Activated CD4-positive, alpha-beta T cell treated with anti-CD3 and anti-CD28 coated beads for 24 hours (primary cell): ENCODE results near the gene OR51T1.
"Not testable (repeated sequence)": the region's sequence is repeated elsewhere in the genome, so short reads cannot be mapped to it uniquely, and the experiment has no call there.

Experiments used
- DNase-seq, 2 donors: peaks; one replicate each; pipeline ENCODE4 v3.0.0-alpha.2; 2020; ENCODE audit warnings: low read depth in 2 of 2

Gene OR51T1, protein sequence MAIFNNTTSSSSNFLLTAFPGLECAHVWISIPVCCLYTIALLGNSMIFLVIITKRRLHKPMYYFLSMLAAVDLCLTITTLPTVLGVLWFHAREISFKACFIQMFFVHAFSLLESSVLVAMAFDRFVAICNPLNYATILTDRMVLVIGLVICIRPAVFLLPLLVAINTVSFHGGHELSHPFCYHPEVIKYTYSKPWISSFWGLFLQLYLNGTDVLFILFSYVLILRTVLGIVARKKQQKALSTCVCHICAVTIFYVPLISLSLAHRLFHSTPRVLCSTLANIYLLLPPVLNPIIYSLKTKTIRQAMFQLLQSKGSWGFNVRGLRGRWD

DNA sequence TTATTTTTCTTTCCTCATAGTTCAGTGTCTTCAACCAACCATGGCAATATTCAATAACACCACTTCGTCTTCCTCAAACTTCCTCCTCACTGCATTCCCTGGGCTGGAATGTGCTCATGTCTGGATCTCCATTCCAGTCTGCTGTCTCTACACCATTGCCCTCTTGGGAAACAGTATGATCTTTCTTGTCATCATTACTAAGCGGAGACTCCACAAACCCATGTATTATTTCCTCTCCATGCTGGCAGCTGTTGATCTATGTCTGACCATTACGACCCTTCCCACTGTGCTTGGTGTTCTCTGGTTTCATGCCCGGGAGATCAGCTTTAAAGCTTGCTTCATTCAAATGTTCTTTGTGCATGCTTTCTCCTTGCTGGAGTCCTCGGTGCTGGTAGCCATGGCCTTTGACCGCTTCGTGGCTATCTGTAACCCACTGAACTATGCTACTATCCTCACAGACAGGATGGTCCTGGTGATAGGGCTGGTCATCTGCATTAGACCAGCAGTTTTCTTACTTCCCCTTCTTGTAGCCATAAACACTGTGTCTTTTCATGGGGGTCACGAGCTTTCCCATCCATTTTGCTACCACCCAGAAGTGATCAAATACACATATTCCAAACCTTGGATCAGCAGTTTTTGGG, at the start of gene OR51T1:
Gene OR51T1, plus strand, starts transcription at position 41 of the 641 bp plus-strand sequence. Its CDS starts 0 bp downstream, at position 41.
- DNase-seq = no peak

DNA sequence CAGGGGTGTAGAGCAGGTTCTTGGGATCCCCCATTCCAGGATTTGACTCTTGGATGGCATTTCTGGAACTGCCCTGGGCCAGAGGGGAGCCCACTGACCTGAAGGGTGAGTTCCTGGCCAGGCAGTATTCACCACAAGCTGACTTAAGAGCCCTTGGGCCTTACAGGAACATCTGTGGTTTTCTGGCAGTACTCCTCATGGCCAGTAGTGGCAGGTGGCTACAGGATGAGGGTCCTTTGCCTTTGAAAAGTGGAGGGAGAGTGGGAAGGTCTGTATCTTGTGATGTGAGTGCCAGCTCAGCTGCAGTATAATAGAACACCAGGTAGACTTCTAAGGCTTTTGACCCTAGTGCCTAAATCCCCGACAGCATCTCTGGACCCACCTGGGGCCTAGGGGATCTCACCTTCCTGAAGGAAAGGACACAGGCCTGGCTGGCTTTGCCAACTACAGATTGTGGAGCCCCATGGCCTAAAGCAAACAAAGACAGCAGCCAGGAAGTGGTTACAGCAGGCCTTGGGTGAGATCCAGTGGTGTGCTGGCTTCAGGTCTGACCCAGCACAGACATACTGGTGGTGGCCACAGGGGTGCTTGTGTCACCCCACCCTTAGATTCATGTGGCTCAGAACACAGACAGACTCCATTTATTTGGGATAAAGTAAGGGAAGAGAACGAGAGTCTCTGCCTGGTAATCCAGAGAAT, 41.7 kb upstream of the OR51T1 start:
- DNase-seq = no peak

DNA sequence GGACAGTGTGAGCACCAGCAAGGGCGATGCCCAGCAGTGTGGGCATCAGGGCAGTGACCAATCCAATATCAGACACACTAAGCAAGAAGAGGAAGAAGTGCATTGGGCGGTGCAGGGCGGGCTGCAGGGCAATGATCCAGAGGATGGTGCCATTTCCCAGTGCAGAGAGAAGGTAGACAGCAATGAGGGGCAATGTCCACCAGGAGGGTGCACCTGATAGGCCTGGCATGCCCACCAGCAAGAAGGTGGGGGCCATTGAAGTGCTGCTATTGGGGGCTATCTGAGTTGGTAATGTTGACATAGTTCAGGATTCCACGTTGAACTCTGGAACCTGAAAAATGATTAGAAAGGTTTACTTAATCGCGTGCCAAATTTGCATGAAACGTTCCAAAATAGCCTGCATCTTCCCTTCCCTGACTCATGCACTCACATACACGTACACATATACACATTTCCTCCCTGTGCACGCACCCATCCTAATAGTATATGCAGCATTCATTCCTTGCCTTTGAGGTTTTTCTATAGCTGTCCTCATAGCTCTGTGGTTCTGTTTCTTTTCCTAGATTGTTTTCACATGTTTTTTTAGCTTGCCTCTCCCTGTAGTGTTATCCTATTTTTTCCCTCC, 32.7 kb upstream of the OR51T1 start, which contains the start of gene OR51S1:
Gene OR51S1, minus strand, starts transcription at position 301 of the 625 bp plus-strand sequence. Its CDS starts 0 bp downstream, at position 301.
- DNase-seq = no peak

DNA sequence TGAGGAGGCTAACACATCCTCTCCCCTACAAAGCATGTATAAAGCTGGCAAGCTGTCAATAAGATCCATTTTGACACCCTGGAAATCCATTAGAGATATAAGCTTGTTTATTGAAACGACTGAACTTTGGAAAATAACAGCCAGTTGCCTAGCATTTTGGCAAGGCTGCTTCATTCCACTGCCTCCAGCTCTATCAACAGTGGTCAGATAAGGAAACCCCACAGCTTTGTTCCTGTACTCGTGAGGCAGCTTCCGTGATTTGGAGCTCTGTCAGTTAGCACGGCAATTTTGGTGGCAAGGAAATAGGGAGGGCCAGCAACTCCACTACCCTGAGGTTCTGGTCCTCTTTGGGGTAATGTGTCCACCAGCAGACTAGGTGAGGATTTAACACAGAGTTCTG, 30.7 kb upstream of the OR51T1 start:
- no peak for DNase-seq

DNA sequence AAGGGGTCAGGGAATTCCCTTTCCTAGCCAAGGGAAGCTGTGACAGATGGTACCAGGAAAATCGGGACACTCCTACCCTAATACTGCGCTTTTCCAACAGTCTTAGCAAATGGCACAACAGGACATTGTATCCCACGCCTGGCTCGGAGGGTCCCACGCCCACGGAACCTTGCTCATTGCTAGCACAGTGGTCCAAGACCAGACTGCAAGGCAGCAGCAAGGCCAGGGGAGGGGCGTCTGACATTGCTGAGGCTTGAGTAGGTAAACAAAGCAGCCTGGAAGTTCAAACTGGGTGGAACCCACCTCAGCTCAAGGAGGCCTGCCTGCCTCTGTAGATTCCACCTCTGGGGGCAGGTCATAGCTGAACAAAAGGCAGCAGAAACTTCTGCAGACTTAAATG, 27.4 kb upstream of the OR51T1 start:
- DNase-seq = not testable (repeated sequence)

DNA sequence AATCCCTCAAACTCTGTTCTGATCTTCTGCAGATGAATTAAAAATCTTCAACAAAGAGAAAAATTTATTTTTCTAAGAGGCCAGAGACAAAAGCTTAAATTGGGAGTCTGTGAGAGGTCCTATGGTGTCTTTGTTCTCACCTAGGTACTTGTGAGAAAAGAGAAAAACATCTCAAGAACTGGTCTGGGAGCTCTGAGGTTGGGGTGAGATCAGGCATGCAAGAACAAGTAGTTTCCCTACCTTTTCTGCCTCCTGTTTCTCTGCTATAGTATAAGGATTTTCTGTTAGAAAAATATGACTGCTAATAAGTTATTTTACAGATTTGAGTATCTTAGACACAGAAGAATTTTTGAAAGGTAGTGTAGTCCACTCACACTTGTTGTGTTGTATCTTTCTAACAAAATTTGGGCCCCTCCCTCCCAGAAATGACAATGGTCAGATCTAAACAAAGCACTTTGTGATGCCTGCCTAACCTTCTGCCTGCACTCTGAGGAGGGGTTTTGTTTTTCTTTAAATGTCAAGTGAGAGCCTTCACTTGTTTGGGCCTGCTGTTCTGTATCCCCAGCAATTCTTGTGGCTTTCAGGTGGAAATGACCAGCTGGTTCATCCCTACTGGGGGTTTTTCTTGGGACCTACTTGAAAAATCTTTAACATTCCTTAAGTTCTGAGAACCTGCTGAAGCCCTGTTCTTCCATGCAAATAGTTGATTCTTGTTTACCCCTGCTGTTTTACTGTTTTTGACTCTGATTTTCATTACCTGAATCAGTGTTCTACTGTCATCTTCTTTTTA, 19.1 kb upstream of the OR51T1 start:
- no peak for DNase-seq

DNA sequence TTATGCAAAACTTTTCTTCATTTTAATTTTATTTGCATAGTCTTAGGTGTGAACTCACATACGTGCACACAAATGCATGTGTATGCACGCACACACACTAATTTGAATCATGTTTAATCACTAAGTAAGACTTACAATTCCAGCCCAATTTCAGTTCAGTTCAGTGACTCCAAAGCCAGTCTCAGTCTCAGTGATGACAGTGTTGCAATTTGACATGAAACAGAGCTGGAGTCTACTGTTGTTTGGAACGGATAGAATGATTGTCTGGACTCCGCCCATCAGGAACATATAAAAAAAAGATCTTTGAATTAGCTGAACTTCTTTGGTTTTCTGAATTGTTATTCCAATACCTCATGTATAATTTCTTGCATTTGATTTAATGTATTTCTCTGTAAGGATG, 17.8 kb upstream of the OR51T1 start:
- DNase-seq = no peak

DNA sequence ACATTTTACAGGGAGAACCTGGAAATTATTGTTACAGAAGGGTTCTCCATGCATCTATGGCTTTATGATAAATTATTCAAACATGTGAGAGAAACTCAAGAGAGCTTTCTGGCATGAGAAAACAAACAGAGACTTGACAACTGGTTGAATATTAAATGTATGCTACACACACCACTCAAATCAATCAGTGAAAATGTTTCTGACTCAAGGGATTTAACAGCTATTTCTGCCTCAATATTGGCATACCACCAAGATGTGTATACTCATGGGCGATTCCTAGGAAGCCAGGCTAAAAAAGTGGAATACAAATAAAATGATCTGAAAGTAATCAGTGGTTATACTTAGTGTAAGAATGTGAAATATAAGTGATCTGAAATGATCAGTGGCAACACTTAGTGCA, 15.8 kb upstream of the OR51T1 start:
- no peak for DNase-seq

DNA sequence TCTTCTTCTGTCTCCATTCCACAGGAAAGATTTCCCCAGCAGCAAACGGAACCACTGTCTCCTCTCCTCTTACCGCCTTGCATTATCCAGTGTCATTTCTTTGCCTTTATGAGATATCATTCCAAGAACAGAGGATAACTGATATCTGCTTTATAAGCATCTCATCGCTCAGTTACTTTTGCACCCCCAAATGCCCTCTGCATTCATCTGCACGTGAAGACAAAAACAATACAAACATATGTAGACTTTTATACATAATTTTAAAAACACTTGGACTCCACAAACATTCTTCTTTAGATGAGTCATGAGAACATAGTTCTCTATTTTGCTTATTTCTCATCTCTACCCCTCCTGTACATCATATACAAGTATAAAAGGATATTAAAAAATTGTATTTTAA, 512 bp upstream of the OR51T1 start:
- DNase-seq = no peak

DNA sequence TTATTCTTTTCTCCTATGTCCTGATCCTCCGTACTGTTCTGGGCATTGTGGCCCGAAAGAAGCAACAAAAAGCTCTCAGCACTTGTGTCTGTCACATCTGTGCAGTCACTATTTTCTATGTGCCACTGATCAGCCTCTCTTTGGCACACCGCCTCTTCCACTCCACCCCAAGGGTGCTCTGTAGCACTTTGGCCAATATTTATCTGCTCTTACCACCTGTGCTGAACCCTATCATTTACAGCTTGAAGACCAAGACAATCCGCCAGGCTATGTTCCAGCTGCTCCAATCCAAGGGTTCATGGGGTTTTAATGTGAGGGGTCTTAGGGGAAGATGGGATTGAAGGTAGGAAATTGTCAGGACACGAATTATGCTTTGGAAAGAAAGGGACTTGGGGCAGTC, 843 bp downstream of the OR51T1 start:
- no peak for DNase-seq

DNA sequence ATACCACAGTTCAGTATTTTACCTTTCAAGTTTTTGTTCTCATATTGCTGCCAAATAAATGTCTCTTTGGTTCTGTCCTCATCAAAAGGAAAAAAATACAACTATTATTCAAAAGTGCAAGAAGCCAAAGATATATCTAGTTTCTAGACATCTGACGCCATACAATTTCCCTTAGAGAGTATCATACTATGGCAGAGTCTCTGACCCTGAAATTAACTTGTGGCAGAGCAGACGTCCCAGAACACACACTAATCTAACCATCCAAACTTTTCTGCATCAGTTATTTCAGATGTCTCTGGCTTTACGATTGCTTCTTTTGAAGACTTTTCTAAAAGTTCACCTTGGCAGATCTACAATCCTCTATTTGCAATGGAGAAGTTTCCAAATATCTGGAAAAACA, 2.7 kb downstream of the OR51T1 start:
- DNase-seq = no peak

DNA sequence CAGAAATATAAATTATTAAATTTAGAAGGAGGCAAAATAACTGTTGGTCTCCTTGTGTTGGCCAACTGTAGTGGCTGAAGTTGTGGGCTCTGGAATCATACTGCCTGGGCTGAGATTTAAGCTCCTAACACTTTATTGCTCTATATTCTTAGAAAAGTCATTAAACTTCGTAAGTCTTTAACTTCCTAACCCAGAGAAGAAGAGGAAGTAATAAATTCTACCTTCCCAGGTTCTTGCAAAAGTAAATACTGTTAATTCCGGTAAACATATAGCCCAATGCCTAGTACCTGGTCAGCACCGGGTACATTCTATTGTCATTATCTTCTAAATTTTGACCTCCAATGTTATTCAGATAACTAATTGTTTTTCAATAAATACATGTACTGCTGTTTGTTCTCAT, 4.5 kb downstream of the OR51T1 start:
- no peak for DNase-seq

DNA sequence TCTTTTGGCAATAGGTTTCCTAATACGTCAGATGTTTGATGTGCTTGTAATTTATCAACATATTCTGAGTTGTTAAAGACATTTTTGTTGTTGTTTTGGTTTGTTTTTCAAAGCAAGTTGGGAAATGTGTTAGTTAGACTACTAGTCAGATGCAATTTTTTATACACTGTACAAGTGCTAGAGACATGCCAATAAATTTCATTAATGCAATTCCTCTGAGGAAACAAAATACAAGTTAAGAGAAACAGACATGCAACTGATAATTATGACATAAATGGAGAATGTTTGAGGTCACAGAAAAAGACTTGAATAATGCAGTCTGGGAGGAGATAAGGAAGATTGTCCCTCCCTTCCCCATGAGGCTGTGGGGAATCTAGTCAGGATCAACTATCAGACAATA, 5.9 kb downstream of the OR51T1 start:
- no peak for DNase-seq

DNA sequence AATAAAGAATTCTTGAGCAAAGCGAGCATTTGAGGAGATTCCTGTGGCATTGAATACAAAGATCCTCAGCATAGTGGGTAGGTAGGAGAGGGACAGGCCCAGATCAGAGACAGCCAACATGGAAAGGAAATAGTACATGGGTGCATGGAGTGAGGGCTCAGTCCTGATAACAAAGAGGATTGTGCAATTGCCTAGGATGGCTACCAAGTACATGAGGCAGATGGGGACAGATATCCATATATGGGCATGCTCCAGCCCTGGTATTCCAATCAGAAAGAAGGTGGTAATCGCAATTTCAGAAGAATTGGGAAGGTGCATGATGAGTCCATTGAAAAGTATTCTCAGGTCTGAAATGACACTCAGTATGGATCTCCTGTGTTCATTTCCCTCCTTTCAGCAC, 8.6 kb downstream of the OR51T1 start:
- DNase-seq = no peak

DNA sequence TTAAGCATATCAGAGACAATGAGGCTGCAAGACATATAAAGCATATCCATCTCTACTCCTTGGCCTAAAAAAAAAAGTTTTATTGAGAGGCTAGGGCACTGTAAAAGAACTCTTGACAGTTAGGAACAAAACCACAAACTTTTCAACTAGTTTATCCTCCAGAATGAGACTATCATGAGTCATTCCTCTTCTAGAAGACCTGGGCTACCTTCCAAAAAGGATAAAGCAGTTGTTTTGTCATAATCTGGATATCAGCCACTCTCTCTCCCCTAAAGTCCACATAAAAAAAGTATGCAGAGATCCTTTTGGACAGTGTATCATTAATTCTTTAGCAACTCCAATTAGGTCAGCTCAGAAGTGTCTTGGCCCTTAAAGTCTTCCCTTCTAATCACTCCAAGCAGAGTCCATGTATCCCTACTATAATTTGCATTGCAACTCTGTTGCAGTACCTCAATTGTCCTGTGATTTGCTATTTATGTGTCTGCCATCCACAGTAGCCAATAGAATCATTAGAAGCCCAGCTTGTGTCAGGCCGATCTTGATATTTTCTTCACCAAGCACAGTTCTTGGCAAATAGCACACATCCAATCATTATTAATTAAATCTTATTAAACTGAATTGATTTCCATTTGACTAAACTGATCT, 10.4 kb downstream of the OR51T1 start:
- DNase-seq = no peak

DNA sequence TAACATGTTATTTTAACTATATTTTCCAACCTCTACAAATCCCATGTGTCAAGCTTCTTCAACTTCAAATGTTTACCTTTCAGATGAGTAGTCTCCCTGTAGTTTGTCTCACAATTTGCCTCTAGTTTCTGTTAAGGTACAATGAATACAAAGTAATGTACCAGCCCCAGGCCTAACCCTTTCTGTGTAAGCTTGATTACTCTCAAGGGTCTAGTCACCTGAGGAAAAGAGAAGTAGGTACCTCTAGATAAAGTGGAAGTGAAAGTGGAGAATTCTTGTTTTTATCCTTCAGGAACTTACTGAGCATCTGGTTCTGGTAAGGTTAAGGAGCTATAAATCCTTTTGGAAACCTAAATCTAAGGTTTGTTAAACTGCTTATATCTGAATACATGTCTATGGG, 21.8 kb downstream of the OR51T1 start, which contains the start of gene OR51A7:
Gene OR51A7, plus strand, starts transcription at position 300 of the 400 bp plus-strand sequence. CDS start 3,587 bp downstream, outside the sequence.
- DNase-seq = no peak

DNA sequence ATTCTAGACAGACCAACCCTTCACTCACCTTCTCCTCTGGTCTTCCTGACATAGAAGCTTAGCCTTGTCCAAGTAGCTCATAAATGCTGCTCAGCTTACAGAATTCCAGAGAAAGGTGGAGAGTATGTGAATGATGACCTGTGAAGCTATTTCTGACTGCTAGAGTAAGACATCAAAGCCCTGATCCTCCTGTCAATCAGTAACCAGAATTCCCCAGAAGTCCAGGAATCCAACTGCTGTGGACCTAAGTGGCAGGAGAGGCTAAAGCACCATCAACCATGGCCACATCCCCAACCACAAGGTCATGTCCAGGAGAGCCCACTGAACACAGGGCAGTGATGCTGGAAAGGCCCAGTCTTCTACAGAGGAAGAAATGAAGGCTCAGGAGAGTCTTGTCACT, 34.9 kb downstream of the OR51T1 start:
- DNase-seq = no peak

DNA sequence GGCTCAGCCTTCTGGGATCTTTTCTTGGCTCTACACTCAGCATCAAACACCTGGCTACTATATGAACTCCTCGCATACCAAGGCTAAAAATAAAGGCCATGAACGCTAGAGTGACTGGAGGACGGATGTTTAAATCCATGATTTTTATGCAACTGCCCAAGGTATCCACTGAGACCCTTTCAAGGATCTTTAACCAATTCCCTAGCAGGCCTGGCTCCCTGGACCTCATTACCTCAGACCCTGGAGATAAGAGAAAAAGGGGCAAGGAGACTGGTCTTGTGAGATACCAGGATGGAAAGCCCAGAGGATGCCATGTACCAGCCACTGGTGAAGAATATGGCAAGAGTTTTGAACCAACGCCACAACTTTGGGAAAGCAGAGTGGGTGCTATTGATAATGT, 37.5 kb downstream of the OR51T1 start, which contains the start of gene OR51G2:
Gene OR51G2, minus strand, starts transcription at position 101 of the 400 bp plus-strand sequence. CDS start 3,687 bp downstream, outside the sequence.
- no peak for DNase-seq

DNA sequence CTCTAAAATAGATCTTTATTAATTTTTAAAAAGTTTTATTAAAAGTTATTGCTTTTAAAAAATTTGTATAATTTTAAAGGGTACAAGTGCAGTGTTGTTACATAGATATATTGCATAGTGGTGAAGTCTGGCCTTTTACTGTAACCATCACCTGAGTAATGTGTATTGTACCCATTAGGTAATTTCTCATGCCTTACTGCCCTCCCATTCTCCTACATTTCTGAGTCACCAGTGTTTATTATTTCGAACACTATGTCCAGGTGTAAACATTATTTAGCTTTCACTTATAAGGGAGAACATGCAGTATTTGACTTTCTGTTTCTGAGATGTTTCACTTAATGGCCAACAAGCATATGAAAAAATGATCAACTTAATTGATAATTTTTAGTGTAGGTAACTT, 40.1 kb downstream of the OR51T1 start:
- no peak for DNase-seq

DNA sequence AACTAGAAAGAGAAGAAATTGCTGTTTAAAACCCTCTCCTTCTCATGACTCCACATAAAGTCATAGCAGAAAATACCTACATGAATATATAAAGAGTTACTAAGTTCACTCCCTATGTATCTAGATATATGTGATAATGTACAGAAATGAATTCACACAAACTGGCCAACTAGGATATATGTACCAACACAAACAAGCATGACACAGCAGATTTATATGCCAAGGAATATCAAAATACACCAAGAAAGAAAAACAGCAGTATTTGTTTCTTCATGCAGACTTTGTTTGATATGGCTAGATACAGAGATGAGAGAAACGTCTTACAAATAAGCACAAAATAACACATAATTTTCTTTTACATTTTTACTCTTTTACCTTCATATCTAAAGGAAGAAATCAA, 40.6 kb downstream of the OR51T1 start:
- DNase-seq = no peak

DNA sequence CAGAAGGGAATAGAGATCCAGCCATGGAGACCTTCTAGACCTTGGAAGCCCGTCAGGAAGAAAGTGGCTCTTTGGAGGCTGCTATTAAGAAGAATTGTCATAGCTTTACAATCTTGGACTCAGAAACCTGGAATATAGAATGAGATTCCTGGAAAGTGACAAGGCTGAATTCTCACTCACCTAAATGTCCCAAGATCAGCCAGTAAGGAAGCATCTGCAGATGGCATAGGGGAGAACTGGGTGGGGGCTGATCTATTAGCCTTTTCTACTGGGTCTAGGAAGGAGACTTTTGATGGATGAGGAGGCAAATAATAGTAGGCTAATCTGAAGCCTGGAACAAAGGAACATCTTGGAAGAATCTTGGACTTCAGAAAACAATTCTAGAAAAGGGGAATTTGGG, 42.5 kb downstream of the OR51T1 start, which contains the start of gene OR51G1:
Gene OR51G1, minus strand, starts transcription at position 101 of the 400 bp plus-strand sequence. Its CDS starts 0 bp downstream, at position 101.
- no peak for DNase-seq
